Motor neuron (in vitro differentiated cells): ENCODE results near the gene NECTIN1. TPM values are rescaled to one million over a fixed set of nuclear protein-coding genes. Genes with fewer than 3 reads are reported as not detected.
A peak's percentile ranks its signal among the peaks of the same experiment; 100 is the strongest.
"Not testable (repeated sequence)": the region's sequence is repeated elsewhere in the genome, so short reads cannot be mapped to it uniquely, and the experiment has no call there.

Source experiments
- ATAC-seq, 8 experiments: fragments of 200-7000 bp; cut with Tn5 transposase; replicated peaks in 6 of 8; 2 replicates each; pipeline ENCODE4 v1.8.0; 2021; ENCODE audit warnings: mild to moderate bottlenecking in 8 of 8, moderate library complexity in 8 of 8
- H3K27ac ChIP-seq, 2 donors: fragments of 250-450 bp; sonication (Bioruptor Pico); 2 replicates each; pipeline ENCODE4 v1.9.0; 2021; ENCODE audit warnings: antibody characterized with exemption in 2 of 2, mild to moderate bottlenecking in 2 of 2, moderate library complexity in 1 of 2
- H3K4me1 ChIP-seq, 2 donors: fragments of 250-450 bp; sonication (Bioruptor Pico); replicated peaks in 1 of 2; 2 replicates each; pipeline ENCODE4 v1.6.1; 2021; ENCODE audit warnings: antibody characterized with exemption in 2 of 2, mild to moderate bottlenecking in 2 of 2, moderate library complexity in 1 of 2
- H3K4me3 ChIP-seq, 5 donors: fragments of 250-450 bp; sonication (Bioruptor Pico); 2 replicates each; pipeline ENCODE4 v1.9.0; 2021; ENCODE audit warnings: antibody characterized with exemption in 5 of 5, mild to moderate bottlenecking in 5 of 5, moderate library complexity in 4 of 5
- WGBS, 10 experiments: fragments of 450-650 bp; shearing (Covaris generic); methylation state at CpG; one replicate each; pipeline ENCODE4 v1.0.0; 2022; 5-methylcytosine and 5-hydroxymethylcytosine counted together
- in situ Hi-C, 9 experiments: fragments of 400-800 bp; cut with MboI; loops; one replicate each; pipeline ENCODE4 v1.15.0; 2021; ENCODE audit warnings: low sequenced_read_pairs in 9 of 9, low pct_unique_long_range_greater_than_20kb in 2 of 9; ENCODE audit not compliant: unreplicated experiment in 9 of 9
- total RNA-seq, 8 experiments: library from RNA; unstranded; fragments of 300-600 nt; gene quantifications; 2 replicates each; pipeline versions ENCODE4 v1.2.3 to v1.2.4, GENCODE V29; 2022

NECTIN1 gene
- total RNA-seq, 8 experiments from 2014 or later: 7.2 to 35.9 (median 19.1) TPM

DNA sequence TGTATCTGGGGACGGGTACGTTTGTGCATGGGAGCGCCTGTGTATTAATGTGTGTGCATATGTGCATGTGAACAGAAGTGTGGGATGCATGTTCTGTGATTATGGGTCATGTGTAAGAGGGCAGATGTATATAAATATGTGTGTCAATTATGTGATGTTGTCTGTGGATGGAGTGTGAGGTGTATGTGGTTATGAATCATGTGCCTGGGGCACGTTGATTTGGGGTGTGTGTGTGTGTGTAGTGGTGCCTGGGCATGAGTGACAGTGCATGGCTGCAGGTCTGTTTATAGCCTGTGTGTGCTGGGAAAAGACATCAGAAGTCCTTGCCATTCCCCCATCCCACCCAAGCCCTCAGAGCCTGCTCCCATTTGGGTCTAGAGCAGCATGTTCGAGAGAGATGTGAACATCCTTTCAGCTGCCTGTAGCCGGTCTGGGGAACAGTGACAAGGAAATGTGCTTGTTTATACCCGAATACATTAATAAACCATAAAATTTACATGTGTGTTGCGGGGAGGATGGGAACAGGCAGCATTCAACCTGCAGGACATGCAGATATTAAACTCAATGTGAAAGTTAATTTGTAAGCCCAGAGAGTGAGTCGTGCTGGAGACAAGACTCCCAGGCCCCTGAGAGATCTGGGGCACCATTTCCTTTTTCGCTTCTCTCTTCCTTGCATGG is 129.0 kb downstream of the NECTIN1 start:
- Histone ChIP-seq H3K27ac (peak overlapping the region in 1 of 2 donors; percentile 23), H3K4me3 (no peak overlapping the region), H3K4me1 (peaks cover 17 to 20% of the 10 kb centered on the region in 2 donors)
- peak; percentile 12 to 83 (median 37) for ATAC-seq
- WGBS, 10 experiments: 5 to 88% (median 62%) methylated on average over 3 to 8 of the region's 10 CpGs; no CpG with 5 or more reads in 2 of the 10 experiments
- in situ Hi-C loops: no loop called here

DNA sequence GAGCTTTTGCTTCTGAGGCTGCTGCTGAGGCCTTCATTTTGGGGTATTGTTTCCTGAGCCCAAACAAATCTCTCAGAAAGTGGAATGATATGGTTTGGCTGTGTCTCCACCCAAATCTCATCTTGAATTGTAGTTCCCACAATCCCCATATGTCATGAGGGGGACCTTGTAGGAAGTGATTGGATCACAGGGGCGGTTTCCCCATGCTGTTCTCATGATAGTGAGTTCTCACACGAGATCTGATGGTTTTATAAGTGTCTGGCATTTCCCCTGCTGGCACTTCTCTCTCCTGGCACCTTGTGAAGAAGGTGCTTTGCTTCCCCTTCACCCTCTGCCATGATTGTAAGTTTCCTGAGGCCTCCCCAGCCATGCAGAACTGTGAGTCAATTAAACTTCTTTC is 133.1 kb downstream of the NECTIN1 start:
- in situ Hi-C loops, H3K4me3 ChIP-seq, H3K27ac ChIP-seq, ATAC-seq: not testable (repeated sequence)
- peaks cover 10 to 13% of the 10 kb centered on the region in 2 donors for H3K4me1 ChIP-seq
- 0 to 100% (median 74%) methylated on average over 1 to 2 of the region's 2 CpGs; no CpG with 5 or more reads in 6 of the 10 experiments for WGBS, 10 experiments

DNA sequence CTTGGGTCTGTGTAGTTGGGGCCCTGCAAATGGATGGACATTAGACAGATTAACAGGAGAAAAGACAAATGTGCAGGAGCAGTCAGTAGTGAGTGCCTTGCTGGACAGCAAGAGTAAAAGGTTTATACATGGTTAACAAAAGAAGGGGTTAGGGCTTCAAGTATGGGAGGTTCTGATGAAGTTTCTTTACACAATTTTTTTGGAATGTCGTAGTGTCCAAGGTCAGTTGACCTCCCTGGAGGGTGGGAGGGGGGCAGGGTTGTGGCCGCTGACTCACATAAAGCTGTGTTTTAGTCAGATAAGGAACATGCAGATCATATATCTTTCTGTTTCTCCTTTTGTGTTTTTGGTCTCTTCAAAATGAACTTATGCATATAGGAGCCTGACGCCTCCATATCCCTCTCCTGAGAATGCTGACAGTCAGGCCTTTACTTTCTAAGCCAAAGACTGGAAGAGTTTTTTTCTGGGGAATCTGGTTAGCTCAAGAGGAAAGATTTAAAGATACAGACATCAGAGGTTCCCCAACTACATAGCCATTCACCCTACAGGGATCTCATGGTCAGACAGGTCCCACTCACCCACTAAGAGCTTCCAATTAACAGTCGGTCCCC is 134.3 kb downstream of the NECTIN1 start:
- 23 to 80% (median 62%) methylated on average over 1 to 4 of the region's 4 CpGs for WGBS, 10 experiments
- H3K4me3 ChIP-seq: no peak overlapping the region
- no peak overlapping the region for H3K27ac ChIP-seq
- in situ Hi-C loops: no loop called here
- peaks cover under 1 to 8% of the 10 kb centered on the region in 2 donors for H3K4me1 ChIP-seq
- ATAC-seq: peak in 2 of 8 experiments; percentile 9 to 26

DNA sequence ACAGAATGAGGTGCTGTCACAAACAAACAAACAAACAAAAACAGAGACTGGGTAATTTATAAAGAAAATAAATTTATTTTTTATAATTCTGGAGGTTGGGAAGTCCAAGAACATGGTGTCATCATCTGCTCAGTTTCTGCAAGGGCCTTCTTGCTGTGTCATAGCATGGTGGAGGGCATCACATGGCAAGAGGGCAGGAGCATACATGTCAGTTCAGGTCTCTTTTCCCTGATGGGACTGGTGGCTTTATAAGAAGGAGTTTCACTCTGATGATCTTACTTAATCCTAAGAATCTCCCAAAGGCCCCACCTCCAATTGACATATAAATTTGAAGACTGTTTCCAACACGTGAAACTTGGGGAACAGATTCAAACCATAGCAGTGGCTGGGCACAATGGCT is 135.7 kb downstream of the NECTIN1 start:
- Histone ChIP-seq H3K4me3 (no peak overlapping the region), H3K27ac (no peak overlapping the region), H3K4me1 (peaks cover 0 to 5% of the 10 kb centered on the region in 2 donors)
- in situ Hi-C loops: no loop called here
- no peak for ATAC-seq
- 80 to 100% (median 90%) methylated on average over 1 of the region's 1 CpG; no CpG with 5 or more reads in 6 of the 10 experiments for WGBS, 10 experiments

DNA sequence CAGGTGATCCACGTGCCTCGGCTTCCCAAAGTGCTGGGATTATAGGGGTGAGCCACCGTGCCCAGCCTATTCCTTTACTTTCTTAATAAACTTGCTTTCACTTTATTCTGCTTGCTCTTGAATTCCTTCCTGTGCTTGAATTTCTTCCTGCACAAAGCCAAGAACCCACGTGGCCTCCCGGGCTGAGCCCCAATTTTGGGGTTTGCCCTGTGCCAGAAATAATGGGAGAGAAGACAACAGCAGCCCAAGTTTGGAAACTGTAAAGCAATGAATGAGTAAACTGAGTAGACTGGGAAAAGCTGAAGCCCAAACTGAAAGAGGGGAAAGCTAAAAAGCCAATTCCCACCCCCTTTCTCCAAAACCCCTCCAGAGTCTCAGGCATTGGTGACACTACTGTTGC is 136.4 kb downstream of the NECTIN1 start:
- ATAC-seq: no peak
- Histone ChIP-seq H3K27ac (no peak overlapping the region), H3K4me1 (peaks cover 0 to 5% of the 10 kb centered on the region in 2 donors), H3K4me3 (no peak overlapping the region)
- in situ Hi-C loops: no loop called here
- 15 to 100% (median 87%) methylated on average over 1 to 5 of the region's 5 CpGs for WGBS, 10 experiments

DNA sequence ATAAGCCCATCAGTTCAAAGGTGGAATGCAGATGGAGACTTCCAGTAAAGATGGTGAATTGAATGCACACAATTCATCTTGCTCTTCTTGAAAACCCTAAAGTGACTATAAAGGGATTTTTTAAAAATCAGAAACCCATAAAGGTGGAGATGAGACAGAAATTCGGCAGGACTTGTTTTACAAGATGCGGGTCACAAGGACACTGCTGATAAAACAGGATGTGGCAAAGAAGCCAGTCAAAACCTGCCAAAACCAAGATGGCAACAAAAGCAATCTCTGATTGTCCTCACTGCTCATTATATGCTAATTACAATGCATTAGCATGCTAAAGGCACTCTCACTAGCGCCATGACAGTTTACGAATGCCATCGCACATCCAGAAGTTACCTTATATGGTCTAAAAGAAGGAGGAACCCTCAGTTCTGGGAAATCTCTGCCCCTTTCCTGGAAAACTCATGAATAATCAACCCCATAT is 137.1 kb downstream of the NECTIN1 start:
- in situ Hi-C loops: no loop called here
- Histone ChIP-seq H3K4me1 (peaks cover 0 to 5% of the 10 kb centered on the region in 2 donors), H3K4me3 (no peak overlapping the region), H3K27ac (no peak overlapping the region)
- peak in 1 of 8 experiments; percentile 38 for ATAC-seq
- 58 to 94% (median 82%) methylated on average over 2 to 5 of the region's 5 CpGs; no CpG with 5 or more reads in 2 of the 10 experiments for WGBS, 10 experiments

DNA sequence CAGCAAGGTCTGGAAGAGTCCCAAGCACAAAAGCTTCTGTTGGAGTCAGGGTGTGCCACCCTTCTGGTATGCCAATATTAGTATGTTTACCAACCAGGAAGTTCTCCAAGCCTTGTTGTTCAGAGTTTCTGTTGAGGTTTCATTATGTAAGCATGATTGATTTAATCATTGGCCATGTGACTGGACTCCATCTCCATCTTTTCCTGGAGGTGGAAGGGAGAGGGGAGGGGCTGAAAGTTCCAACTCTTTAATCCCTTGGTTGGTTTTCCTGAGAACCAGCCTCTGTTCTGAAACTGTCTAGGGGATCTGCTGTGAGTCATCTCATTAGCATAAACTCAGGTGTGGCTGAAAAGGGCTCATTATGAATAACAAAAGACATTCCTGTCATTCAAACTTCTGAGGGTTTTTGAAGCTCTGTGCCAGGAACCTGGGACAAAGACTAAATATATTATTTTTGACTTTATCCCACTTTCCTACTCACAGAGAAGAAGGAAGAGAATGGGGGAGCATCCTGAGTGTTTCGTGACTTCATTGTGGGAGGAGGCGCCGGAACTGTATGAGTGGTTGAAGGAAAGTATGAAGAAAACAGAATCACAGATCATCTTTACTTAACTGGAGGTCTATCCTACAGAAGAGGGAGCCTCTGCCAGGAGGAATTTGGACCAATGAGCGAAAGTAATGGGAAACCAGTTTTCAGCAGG is 138.2 kb downstream of the NECTIN1 start:
- Histone ChIP-seq H3K27ac (no peak overlapping the region), H3K4me3 (no peak overlapping the region), H3K4me1 (peaks cover 0 to 6% of the 10 kb centered on the region in 2 donors)
- peak; percentile 42 to 89 (median 79) for ATAC-seq
- 71 to 100% (median 92%) methylated on average over 1 to 4 of the region's 4 CpGs; no CpG with 5 or more reads in 3 of the 10 experiments for WGBS, 10 experiments
- in situ Hi-C loops: no loop called here

DNA sequence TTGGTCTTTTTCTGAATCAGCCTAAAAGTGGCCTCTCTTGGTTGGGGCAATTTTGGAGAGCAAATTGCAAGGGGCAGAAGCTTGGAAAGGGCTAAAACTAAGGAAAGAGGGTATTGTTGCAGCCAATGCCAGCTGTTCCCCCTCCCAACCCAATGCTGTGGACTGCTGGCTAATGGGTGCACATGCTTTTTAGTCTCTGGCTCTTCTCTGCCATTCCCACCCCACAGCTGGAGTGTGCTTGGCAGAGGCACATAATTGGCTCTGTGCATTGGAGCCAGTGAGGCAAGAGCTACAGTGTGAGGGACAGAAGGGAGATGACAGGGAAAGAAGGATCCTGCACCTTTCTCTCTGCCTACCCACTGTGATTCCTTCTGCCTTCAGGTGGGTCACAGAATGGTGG is 140.0 kb downstream of the NECTIN1 start:
- Histone ChIP-seq H3K27ac (no peak overlapping the region), H3K4me3 (no peak overlapping the region), H3K4me1 (peaks cover under 1 to 16% of the 10 kb centered on the region in 2 donors)
- no peak for ATAC-seq
- in situ Hi-C loops: no loop called here
